ENCODE results near the gene ZBTB32. TPM values are rescaled to one million over a fixed set of nuclear protein-coding genes. Genes with fewer than 3 reads are reported as not detected.

The ZBTB32 gene
- total RNA-seq, 1 experiment from 2014 or later = 0.13 TPM

DNA sequence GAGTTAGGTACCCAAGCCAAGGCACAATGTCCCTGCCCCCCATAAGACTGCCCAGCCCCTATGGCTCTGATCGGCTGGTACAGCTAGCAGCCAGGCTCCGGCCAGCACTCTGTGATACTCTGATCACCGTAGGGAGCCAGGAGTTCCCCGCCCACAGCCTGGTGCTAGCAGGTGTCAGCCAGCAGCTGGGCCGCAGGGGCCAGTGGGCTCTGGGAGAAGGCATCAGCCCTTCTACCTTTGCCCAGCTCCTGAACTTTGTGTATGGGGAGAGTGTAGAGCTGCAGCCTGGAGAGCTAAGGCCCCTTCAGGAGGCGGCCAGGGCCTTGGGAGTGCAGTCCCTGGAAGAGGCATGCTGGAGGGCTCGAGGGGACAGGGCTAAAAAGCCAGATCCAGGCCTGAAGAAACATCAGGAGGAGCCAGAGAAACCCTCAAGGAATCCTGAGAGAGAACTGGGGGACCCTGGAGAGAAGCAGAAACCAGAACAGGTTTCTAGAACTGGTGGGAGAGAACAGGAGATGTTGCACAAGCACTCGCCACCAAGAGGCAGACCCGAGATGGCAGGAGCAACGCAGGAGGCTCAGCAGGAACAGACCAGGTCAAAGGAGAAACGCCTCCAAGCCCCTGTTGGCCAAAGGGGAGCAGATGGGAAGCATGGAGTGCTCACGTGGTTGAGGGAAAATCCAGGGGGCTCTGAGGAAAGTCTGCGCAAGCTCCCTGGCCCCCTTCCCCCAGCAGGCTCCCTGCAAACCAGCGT, 10.4 kb downstream of the ZBTB32 start:
- DNase-seq = peak; percentile 66
- Histone ChIP-seq H2BK15ac (ENCODE audit: low read depth, low read length) (no peak overlapping the region), H4K20me1 (ENCODE audit: control insufficient read depth, insufficient read depth, insufficient read length) (peaks cover 6% of the 10 kb centered on the region), H4K8ac (replicated peaks; ENCODE audit: insufficient read length, low read depth, low read length) (no peak overlapping the region), H2BK20ac (ENCODE audit: low read depth, low read length, poor library complexity, severe bottlenecking) (no peak overlapping the region), H4K5ac (ENCODE audit: insufficient read length, low read depth, low read length) (no peak overlapping the region), H3K56ac (ENCODE audit: insufficient read length, low read depth, low read length) (no peak overlapping the region), H2BK120ac (ENCODE audit: low read depth, low read length, poor library complexity, severe bottlenecking) (no peak overlapping the region), H3K4me1 (ENCODE audit: insufficient read depth, low read length) (peaks cover 10% of the 10 kb centered on the region; the same call in 1 of the 2 replicates), H2BK12ac (ENCODE audit: insufficient read length, low read depth, low read length) (no peak overlapping the region), H2AFZ (ENCODE audit: low read length) (no peak overlapping the region), H3K79me1 (ENCODE audit: insufficient read depth, low read depth, low read length, poor library complexity, severe bottlenecking) (no peaks in the 10 kb centered on the region), H3K27ac (ENCODE audit: insufficient read length, low read depth, low read length) (no peak overlapping the region), H3K23me2 (ENCODE audit: insufficient read length, low read depth, low read length, poor library complexity, severe bottlenecking) (peaks cover 18% of the 10 kb centered on the region), H3K18ac (ENCODE audit: insufficient read length, low read depth, low read length) (no peak overlapping the region), H3K9ac (ENCODE audit: extremely low read depth, insufficient read length, low read length) (no peak overlapping the region), H3K4me2 (ENCODE audit: insufficient read depth, insufficient read length, low read length) (no peak overlapping the region), H3K79me2 (ENCODE audit: insufficient read depth, low read length) (peaks cover 11% of the 10 kb centered on the region; the same call in 1 of the 2 replicates), H2AK5ac (ENCODE audit: insufficient read length, low read length) (no peak overlapping the region), H2BK5ac (ENCODE audit: insufficient read length, low read length) (no peak overlapping the region), H3K27me3 (ENCODE audit: insufficient read depth, low read length) (no peaks in the 10 kb centered on the region), H3T11ph (ENCODE audit: low read length) (no peak overlapping the region), H3K23ac (ENCODE audit: insufficient read length, low read depth, low read length) (no peak overlapping the region), H4K91ac (ENCODE audit: insufficient read length, low read depth, low read length) (no peak overlapping the region), H3K4ac (ENCODE audit: low read depth, low read length) (no peak overlapping the region), H3K14ac (ENCODE audit: insufficient read depth, low read length) (no peak overlapping the region), H3K9me3 (ENCODE audit: control insufficient read depth, low read depth, low read length) (no peaks in the 10 kb centered on the region)
- WGBS (ENCODE audit: extremely low coverage, insufficient read length, low lambda C conversion rate) = no CpG with 5 or more reads among the region's 14 CpGs
- Mint-ChIP-seq H3K36me3 (ENCODE audit: insufficient read depth in 1 of 3, low read depth in 3 of 3) (peaks cover 4 to 14% (median 6%) of the 10 kb centered on the region in 3 experiments; a peak in 5 of 7 replicates), H3K4me3 (peak overlapping the region; percentile 75 to 86), H3K9me3 (no peaks in the 10 kb centered on the region; a peak in 1 of 5 replicates), H3K27me3 (ENCODE audit: low read depth) (no peaks in the 10 kb centered on the region; the same call in 1 of the 2 replicates), H3K27ac (peak overlapping the region in 1 of 3 experiments; percentile 57; a peak in 1 of 7 replicates), H3K4me1 (peaks cover 49% of the 10 kb centered on the region in 2 experiments)
- TF ChIP-seq, protein P1, sequence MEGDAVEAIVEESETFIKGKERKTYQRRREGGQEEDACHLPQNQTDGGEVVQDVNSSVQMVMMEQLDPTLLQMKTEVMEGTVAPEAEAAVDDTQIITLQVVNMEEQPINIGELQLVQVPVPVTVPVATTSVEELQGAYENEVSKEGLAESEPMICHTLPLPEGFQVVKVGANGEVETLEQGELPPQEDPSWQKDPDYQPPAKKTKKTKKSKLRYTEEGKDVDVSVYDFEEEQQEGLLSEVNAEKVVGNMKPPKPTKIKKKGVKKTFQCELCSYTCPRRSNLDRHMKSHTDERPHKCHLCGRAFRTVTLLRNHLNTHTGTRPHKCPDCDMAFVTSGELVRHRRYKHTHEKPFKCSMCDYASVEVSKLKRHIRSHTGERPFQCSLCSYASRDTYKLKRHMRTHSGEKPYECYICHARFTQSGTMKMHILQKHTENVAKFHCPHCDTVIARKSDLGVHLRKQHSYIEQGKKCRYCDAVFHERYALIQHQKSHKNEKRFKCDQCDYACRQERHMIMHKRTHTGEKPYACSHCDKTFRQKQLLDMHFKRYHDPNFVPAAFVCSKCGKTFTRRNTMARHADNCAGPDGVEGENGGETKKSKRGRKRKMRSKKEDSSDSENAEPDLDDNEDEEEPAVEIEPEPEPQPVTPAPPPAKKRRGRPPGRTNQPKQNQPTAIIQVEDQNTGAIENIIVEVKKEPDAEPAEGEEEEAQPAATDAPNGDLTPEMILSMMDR (conservative IDR thresholded peaks at IDR 0.05) = peak; percentile 48

Data from H9 (cell line).